Common myeloid progenitor, CD34-positive (primary cell): ENCODE results near the gene PRKAR1B.

Source experiments
- CTCF ChIA-PET: fragments of 350-600 bp; sonication (Branson Sonifier 250); formaldehyde crosslinking; loops from one replicate; lab custom pipeline; 2021; ENCODE audit warnings: antibody characterized with exemption; lab: Charles Lee
- POLR2A ChIA-PET: fragments of 350-600 bp; sonication (Branson Sonifier 250); formaldehyde crosslinking; loops from one replicate; lab custom pipeline; 2021; ENCODE audit warnings: antibody characterized with exemption; lab: Charles Lee
- DNase-seq, 3 donors: peaks; one replicate each; pipeline versions ENCODE4 v3.0.0 to v3.0.0-alpha.2; 2013
- H3K27ac ChIP-seq, 2 experiments: 1 replicate in 1 of 2; 2 replicates in 1 of 2; pipeline ENCODE4 v1.7.0; 2013; ENCODE audit warnings: inconsistent platforms in 2 of 2, low read length in 2 of 2, mild to moderate bottlenecking in 2 of 2, low read depth in 1 of 2, moderate library complexity in 1 of 2; ENCODE audit not compliant: severe bottlenecking in 2 of 2, insufficient read depth in 1 of 2, poor library complexity in 1 of 2
- H3K27me3 ChIP-seq, 5 experiments: replicated peaks in 2 of 5; 1 replicate in 3 of 5; 2 replicates in 2 of 5; pipeline versions ENCODE4 v1.6.1 to v1.7.0; 2013; ENCODE audit warnings: low read length in 4 of 5, mild to moderate bottlenecking in 2 of 5, moderate library complexity in 2 of 5, inconsistent platforms in 1 of 5; ENCODE audit not compliant: insufficient read depth in 5 of 5, control insufficient read depth in 4 of 5
- H3K36me3 ChIP-seq, 4 experiments: 1 replicate in 2 of 4; 2 replicates in 2 of 4; pipeline versions ENCODE4 v1.6.1 to v1.7.0; 2013; ENCODE audit warnings: low read length in 3 of 4, control low read depth in 1 of 4, mild to moderate bottlenecking in 1 of 4; ENCODE audit not compliant: control insufficient read depth in 4 of 4, insufficient read depth in 4 of 4
- H3K4me1 ChIP-seq, 4 experiments: 1 replicate in 3 of 4; 2 replicates in 1 of 4; pipeline versions ENCODE4 v1.6.1 to v1.7.1; 2013; ENCODE audit warnings: low read length in 3 of 4, mild to moderate bottlenecking in 3 of 4, control low read depth in 1 of 4, inconsistent platforms in 1 of 4, moderate library complexity in 1 of 4; ENCODE audit not compliant: control insufficient read depth in 4 of 4, insufficient read depth in 4 of 4; ENCODE audit errors: control extremely low read depth in 1 of 4
- H3K4me3 ChIP-seq, 7 experiments: 1 replicate in 4 of 7; 2 replicates in 3 of 7; pipeline versions ENCODE4 v1.5.1 to v1.7.0; 2013; ENCODE audit warnings: mild to moderate bottlenecking in 7 of 7, low read length in 6 of 7, moderate library complexity in 6 of 7, inconsistent platforms in 2 of 7, low read depth in 2 of 7, control low read depth in 1 of 7; ENCODE audit not compliant: insufficient read depth in 4 of 7, control insufficient read depth in 1 of 7; ENCODE audit errors: extremely low read depth in 1 of 7
- H3K9me3 ChIP-seq, 5 experiments: 1 replicate in 4 of 5; 2 replicates in 1 of 5; pipeline versions ENCODE4 v1.6.1 to v1.7.1; 2013; ENCODE audit warnings: low read length in 4 of 5, mild to moderate bottlenecking in 2 of 5, inconsistent platforms in 1 of 5, low read depth in 1 of 5, moderate library complexity in 1 of 5; ENCODE audit not compliant: control insufficient read depth in 4 of 5, insufficient read depth in 2 of 5; ENCODE audit errors: control extremely low read depth in 1 of 5
- WGBS: methylation state at CpG from one replicate; pipeline ENCODE4 v1.1.5; 2013; ENCODE audit not compliant: insufficient coverage; 5-methylcytosine and 5-hydroxymethylcytosine counted together

The PRKAR1B gene

GRCh38 chr7:627661-628401, 99.2 kb downstream of the PRKAR1B start:
- H3K27ac ChIP-seq, result no peak overlapping the region
- H3K4me1 ChIP-seq, result no peaks in the 10 kb centered on the region
- no peak overlapping the region for H3K4me3 ChIP-seq
- ChIA-PET CTCF (no interaction called here), POLR2A (no interaction called here)
- H3K27me3 ChIP-seq, result no peaks in the 10 kb centered on the region
- 97% methylated on average over 32 of the region's 35 CpGs for WGBS
- no peak for DNase-seq
- peaks cover 0 to 3% (median 1%) of the 10 kb centered on the region in 4 experiments for H3K36me3 ChIP-seq
- peaks cover 6 to 32% (median 14%) of the 10 kb centered on the region in 5 experiments for H3K9me3 ChIP-seq

- POLR2A ChIA-PET, result no interaction called here
- Histone ChIP-seq H3K4me3 (no peak overlapping the region), H3K36me3 (peaks cover 0 to 3% (median 1%) of the 10 kb centered on the region in 4 experiments), H3K4me1 (no peaks in the 10 kb centered on the region), H3K9me3 (peaks cover 7 to 54% (median 32%) of the 10 kb centered on the region in 5 experiments), H3K27ac (no peak overlapping the region), H3K27me3 (no peaks in the 10 kb centered on the region)
- WGBS, result 100% methylated on average over 3 of the region's 8 CpGs
- DNase-seq, result peak in 2 of 3 donors; percentile 56 to 60
- CTCF ChIA-PET, result no interaction called here
Measured at GRCh38 chr7:625376-625971, 101.6 kb downstream of the PRKAR1B start.

GRCh38 chr7:623464-623863, 103.6 kb downstream of the PRKAR1B start:
- 98% methylated on average over 8 of the region's 8 CpGs for WGBS
- H3K36me3 ChIP-seq, result peaks cover 0 to 3% (median 1%) of the 10 kb centered on the region in 4 experiments
- peaks cover 8 to 60% (median 34%) of the 10 kb centered on the region in 5 experiments for H3K9me3 ChIP-seq
- DNase-seq, result no peak
- H3K27me3 ChIP-seq, result no peaks in the 10 kb centered on the region
- H3K27ac ChIP-seq, result no peak overlapping the region
- H3K4me3 ChIP-seq, result no peak overlapping the region
- ChIA-PET CTCF (no interaction called here), POLR2A (no interaction called here)
- peaks cover 3 to 11% (median 8%) of the 10 kb centered on the region in 4 experiments for H3K4me1 ChIP-seq

- no peak for DNase-seq
- CTCF ChIA-PET, result no interaction called here
- Histone ChIP-seq H3K36me3 (peaks cover 0 to 3% (median 1%) of the 10 kb centered on the region in 4 experiments), H3K4me1 (peaks cover 6 to 24% (median 17%) of the 10 kb centered on the region in 4 experiments), H3K9me3 (peaks cover 8 to 60% (median 34%) of the 10 kb centered on the region in 5 experiments), H3K27me3 (no peaks in the 10 kb centered on the region), H3K4me3 (no peak overlapping the region), H3K27ac (no peak overlapping the region)
- 97% methylated on average over 6 of the region's 8 CpGs for WGBS
- POLR2A ChIA-PET, result no interaction called here
Measured at GRCh38 chr7:621572-622285, 105.4 kb downstream of the PRKAR1B start.

GRCh38 chr7:620885-621284, 106.2 kb downstream of the PRKAR1B start:
- H3K4me1 ChIP-seq, result peaks cover 6 to 32% (median 17%) of the 10 kb centered on the region in 4 experiments
- peak in 2 of 3 donors; percentile 31 to 37 for DNase-seq
- ChIA-PET POLR2A (no interaction called here), CTCF (no interaction called here)
- peaks cover 6 to 54% (median 29%) of the 10 kb centered on the region in 5 experiments for H3K9me3 ChIP-seq
- no peaks in the 10 kb centered on the region for H3K27me3 ChIP-seq
- no peak overlapping the region for H3K27ac ChIP-seq
- H3K36me3 ChIP-seq, result peaks cover 0 to 3% (median 1%) of the 10 kb centered on the region in 4 experiments
- no peak overlapping the region for H3K4me3 ChIP-seq

GRCh38 chr7:620056-620455, 107.0 kb downstream of the PRKAR1B start:
- CTCF ChIA-PET, result interaction anchor here (1.1 to 2.0 kb wide), 3 partner anchors 10 to 15 kb away, joined by 3 to 5 read pairs (median 5); no protein-coding TSS in a partner anchor
- no CpG with 5 or more reads among the region's 5 CpGs for WGBS
- Histone ChIP-seq H3K9me3 (peaks cover 6 to 47% (median 26%) of the 10 kb centered on the region in 5 experiments), H3K36me3 (peaks cover 0 to 3% (median 1%) of the 10 kb centered on the region in 4 experiments), H3K4me3 (no peak overlapping the region), H3K27me3 (no peaks in the 10 kb centered on the region), H3K4me1 (peaks cover 6 to 33% (median 17%) of the 10 kb centered on the region in 4 experiments), H3K27ac (no peak overlapping the region)
- POLR2A ChIA-PET, result interaction anchor here (0.7 kb wide), 1 partner anchor 11 kb away, joined by 3 read pairs; no protein-coding TSS in a partner anchor
- peak in 2 of 3 donors; percentile 48 to 49 for DNase-seq
